ENCODE results near the gene CENPE. TPM values are rescaled to one million over a fixed set of nuclear protein-coding genes. Genes with fewer than 3 reads are reported as not detected.

Gene CENPE
- total and polyA plus RNA-seq, 2 of the 8 experiments (the other 6 are each of a cell fraction or from before 2014, with no cell fraction given): 2.1 to 49.0 TPM

DNA sequence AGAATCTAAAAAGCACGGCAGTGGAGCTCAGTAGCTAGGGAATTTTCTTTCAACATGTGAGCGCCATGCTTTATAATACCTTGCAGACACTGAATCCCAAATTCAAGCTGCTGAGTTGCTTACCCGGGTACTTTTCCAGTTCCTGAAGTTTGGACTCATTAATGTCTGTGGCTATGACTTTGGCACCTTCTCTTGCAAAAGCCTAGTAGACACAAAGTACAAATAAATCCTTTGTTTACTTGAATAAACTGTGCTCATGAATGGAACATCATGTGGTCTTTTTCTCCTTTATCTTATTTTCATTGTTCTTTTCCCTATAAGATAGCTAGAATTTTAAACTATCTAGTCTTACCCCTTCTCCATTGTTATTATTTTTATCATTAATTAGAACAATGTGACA, 103.1 kb downstream of the CENPE start (continued):
- no peak for TF ChIP-seq CHD7 (IDR thresholded peaks at IDR 0.05; ENCODE audit: insufficient replicate concordance, low read length)
- TF ChIP-seq KDM5A (IDR thresholded peaks at IDR 0.05; ENCODE audit: low read length): no peak
- TF ChIP-seq MAX (IDR thresholded peaks at IDR 0.05): no peak
- TF ChIP-seq JUN (IDR thresholded peaks at IDR 0.05; ENCODE audit: low read depth, low read length): no peak
- TF ChIP-seq CHD2 (IDR thresholded peaks at IDR 0.05; ENCODE audit: low read length): no peak
- TF ChIP-seq KDM1A (IDR thresholded peaks at IDR 0.05; ENCODE audit: borderline replicate concordance, low read length): no peak
- no peak for TF ChIP-seq RNF2 (IDR thresholded peaks at IDR 0.05; ENCODE audit: borderline replicate concordance, low read depth, low read length, missing control alignments, poor library complexity, severe bottlenecking)
- TF ChIP-seq POLR2AphosphoS5 (IDR thresholded peaks at IDR 0.05; ENCODE audit: low read depth, low read length): no peak
- no peak for TF ChIP-seq POU5F1 (IDR thresholded peaks at IDR 0.05; ENCODE audit: low read depth, low read length)
- TF ChIP-seq CTBP2 (IDR thresholded peaks at IDR 0.05; ENCODE audit: borderline replicate concordance, insufficient read depth, insufficient read length, low read length): no peak

All from H1 (cell line).